GM10266 (cell line): Measurements from ENCODE around the gene FNDC7.

Source experiments
- DNase-seq: peaks from one replicate; pipeline ENCODE4 v3.0.0; 2012; ENCODE audit errors: extremely low spot score
- CTCF ChIP-seq: IDR thresholded peaks from 2 replicates; pipeline ENCODE4 v1.5.1; 2012; ENCODE audit warnings: mild to moderate bottlenecking, low read depth; ENCODE audit not compliant: control insufficient read depth, insufficient read depth; ENCODE audit errors: missing control alignments

Gene FNDC7

GRCh38 chr1:108686614-108687313 is 25.9 kb upstream of the FNDC7 start:
- no peak for DNase-seq
- TF ChIP-seq CTCF, result no peak

DNA sequence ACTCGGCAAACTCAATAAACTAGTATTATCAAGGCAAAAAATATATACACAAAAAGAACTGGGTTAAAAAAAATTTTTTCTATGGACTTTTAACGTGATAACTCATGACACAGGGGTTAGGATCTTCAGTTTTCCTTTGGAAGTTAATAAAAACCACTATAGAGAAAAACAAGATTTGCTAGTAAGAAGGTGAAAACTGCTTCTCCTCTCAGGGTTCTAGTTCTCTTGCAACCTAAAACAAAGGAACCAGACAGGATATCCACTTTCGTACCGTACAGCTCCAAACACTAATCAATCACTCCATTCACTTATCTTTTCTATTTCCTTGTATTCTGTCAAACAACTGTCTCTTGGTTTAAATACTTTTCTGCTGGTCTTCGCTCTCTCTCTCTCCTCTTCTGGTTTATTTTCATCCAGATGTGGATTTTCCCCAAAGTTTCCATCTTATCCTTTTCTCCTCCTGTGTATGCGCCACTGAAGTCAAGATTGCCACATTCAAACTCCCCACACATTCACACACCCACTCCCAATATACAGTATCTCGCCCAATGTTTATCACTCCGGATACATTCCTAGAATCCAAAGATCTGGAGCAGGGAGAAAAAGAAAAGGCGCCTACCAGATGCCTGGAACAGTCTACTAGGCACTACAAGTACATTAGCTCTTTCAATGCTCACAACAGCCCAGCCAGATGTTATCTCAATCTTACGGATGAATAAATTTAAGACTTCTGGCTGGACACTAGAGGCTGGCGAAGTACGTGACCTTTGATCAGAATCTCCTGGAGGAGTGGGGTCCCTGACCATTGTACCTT is 21.4 kb upstream of the FNDC7 start:
- DNase-seq, result no peak
- TF ChIP-seq CTCF, result no peak

GRCh38 chr1:108691942-108692723 is 20.6 kb upstream of the FNDC7 start, which contains the start of gene PRPF38B:
Gene PRPF38B (plus strand): TSS chr1:108692310. CDS start chr1:108692592, 282 bp downstream.
- DNase-seq, result peak; percentile 93
- TF ChIP-seq CTCF, result no peak

- peak; percentile 53 for DNase-seq
Observed at GRCh38 chr1:108692724-108693655, 19.7 kb upstream of the FNDC7 start.

GRCh38 chr1:108695535-108695934 is 17.2 kb upstream of the FNDC7 start:
- TF ChIP-seq CTCF, result no peak
- DNase-seq, result no peak

More at GRCh38 chr1:108692724-108693655, 19.7 kb upstream of the FNDC7 start:
- TF ChIP-seq CTCF, result peak; percentile 26
